Measurements from ENCODE around the gene TMED6. TPM values are rescaled to one million over a fixed set of nuclear protein-coding genes. Genes with fewer than 3 reads are reported as not detected.
A peak's percentile ranks its signal among the peaks of the same experiment; 100 is the strongest.

The TMED6 gene
- total RNA-seq, 2 experiments from 2014 or later: 1.4 to 1.8 TPM

DNA sequence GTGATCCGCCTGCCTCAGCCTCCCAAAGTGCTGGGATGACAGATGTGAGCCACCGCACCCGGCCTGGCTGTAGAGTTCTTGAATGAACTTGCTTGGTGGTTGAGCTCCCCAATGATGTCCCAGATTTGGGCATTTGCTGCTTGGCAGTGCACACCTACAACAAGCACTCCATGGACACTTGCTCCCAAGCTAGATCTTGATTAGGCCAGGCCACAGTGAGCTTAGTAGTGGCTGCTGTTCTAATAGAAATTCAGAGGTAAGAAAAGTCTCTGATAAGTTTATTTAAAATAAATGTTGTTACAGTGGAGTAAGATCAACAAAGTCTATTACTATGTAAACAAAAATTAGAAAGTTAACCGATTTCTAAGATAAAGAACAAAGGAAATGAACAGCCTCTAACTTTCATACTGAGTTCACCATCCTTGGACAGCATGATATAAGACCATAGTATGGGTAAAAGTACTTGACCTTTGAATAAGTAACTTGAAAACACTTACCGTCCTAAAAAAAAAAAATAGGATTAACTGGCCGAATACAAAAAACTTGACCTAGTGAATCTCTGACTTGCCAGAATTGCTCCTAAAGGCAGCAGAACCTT lies 951 bp downstream of the TMED6 start:
- CTCF ChIA-PET: interaction anchor here (1.4 kb wide), 1 partner anchor 10 kb away, joined by 3 read pairs; no protein-coding TSS in a partner anchor
- H3K9me3 Mint-ChIP-seq (ENCODE audit: insufficient read depth): no peaks in the 10 kb centered on the region
- POLR2A ChIA-PET: no interaction called here
- no peaks in the 10 kb centered on the region for H3K4me1 Mint-ChIP-seq (ENCODE audit: low read depth)
- H3K4me3 Mint-ChIP-seq: no peak overlapping the region
- no peak for ATAC-seq
- DNase-seq: no peak
- H3K27me3 Mint-ChIP-seq (ENCODE audit: low read depth): no peaks in the 10 kb centered on the region
- H3K27ac Mint-ChIP-seq: no peak overlapping the region
- H3K36me3 Mint-ChIP-seq (ENCODE audit: low read depth): peaks cover 27% of the 10 kb centered on the region

DNA sequence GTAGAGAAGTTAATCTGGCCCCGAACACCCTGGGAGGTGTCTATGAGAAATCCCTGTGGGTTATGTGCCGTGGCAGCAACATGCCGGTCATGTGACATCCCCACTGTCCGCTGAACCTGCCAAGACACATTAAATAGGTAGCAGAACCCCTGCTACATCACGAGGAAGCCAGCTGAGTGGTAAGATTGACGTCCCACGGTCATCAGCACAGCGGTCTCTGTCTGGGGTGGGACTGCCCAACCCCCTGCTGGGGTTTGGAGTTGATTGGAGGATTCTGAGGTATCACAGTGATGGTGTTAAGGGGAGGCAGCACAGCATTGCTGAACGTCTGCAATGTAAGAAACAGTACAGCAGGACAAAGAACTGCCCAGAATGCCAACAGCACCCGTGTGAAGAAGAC lies 2.0 kb downstream of the TMED6 start:
- Mint-ChIP-seq H3K27me3 (ENCODE audit: low read depth) (no peaks in the 10 kb centered on the region), H3K9me3 (ENCODE audit: insufficient read depth) (no peaks in the 10 kb centered on the region), H3K4me1 (ENCODE audit: low read depth) (no peaks in the 10 kb centered on the region), H3K27ac (no peak overlapping the region), H3K4me3 (no peak overlapping the region), H3K36me3 (ENCODE audit: low read depth) (peaks cover 21% of the 10 kb centered on the region)
- ATAC-seq: no peak
- POLR2A ChIA-PET: no interaction called here
- CTCF ChIA-PET: interaction anchor here (1.4 kb wide), 1 partner anchor 9 kb away, joined by 3 read pairs; no protein-coding TSS in a partner anchor
- DNase-seq: no peak

DNA sequence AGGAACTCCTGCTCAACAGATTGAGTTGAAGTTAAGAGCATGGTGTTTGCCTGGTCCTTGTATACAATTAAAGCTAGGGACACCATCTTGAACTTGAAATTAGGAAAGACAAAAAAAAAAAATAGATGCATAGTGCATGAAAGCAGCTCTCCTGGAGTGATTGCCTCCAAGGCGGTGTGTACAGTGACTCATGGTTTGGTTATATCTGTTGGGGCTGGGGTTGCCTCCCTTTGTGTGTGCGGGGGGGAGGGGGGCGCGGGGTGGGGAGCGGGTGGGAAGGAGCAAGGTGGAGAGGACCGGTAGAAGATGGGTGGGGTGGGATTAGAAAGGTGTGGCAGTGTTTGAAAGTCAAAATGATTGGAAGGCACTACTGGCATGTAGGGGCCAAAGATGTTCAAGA lies 3.4 kb downstream of the TMED6 start:
- Mint-ChIP-seq H3K27me3 (ENCODE audit: low read depth) (no peaks in the 10 kb centered on the region), H3K4me1 (ENCODE audit: low read depth) (no peaks in the 10 kb centered on the region), H3K4me3 (no peak overlapping the region), H3K36me3 (ENCODE audit: low read depth) (peaks cover 27% of the 10 kb centered on the region), H3K27ac (no peak overlapping the region), H3K9me3 (ENCODE audit: insufficient read depth) (no peaks in the 10 kb centered on the region)
- POLR2A ChIA-PET: no interaction called here
- ATAC-seq (no peak), DNase-seq (no peak)
- CTCF ChIA-PET: no interaction called here

DNA sequence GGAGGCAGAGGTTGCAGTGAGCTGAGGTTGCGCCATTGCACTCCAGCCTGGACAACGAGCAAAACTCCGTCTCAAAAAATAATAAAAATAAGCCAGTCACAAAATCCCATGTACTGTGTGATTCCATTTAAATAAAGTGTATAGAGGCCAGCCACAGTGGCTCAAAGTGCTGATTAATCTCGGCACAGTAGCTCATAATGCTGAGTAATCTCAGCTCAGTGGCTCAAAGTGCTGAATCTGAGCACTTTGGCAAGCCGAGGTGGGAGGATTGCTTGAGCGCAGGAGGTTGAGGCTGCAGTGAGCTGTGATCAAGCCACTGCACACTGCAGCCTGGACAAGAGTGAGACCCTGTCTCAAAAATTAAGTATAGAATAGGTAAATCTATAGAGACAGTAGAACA lies 4.9 kb downstream of the TMED6 start:
- Mint-ChIP-seq H3K4me1 (ENCODE audit: low read depth) (peaks cover 4% of the 10 kb centered on the region), H3K27ac (no peak overlapping the region), H3K9me3 (ENCODE audit: insufficient read depth) (no peaks in the 10 kb centered on the region), H3K4me3 (no peak overlapping the region), H3K36me3 (ENCODE audit: low read depth) (peaks cover 28% of the 10 kb centered on the region), H3K27me3 (ENCODE audit: low read depth) (no peaks in the 10 kb centered on the region)
- no peak for DNase-seq
- ChIA-PET CTCF (interaction anchor here (0.6 kb wide), 1 partner anchor 8 kb away, joined by 3 read pairs; no protein-coding TSS in a partner anchor), POLR2A (no interaction called here)
- no peak for ATAC-seq

DNA sequence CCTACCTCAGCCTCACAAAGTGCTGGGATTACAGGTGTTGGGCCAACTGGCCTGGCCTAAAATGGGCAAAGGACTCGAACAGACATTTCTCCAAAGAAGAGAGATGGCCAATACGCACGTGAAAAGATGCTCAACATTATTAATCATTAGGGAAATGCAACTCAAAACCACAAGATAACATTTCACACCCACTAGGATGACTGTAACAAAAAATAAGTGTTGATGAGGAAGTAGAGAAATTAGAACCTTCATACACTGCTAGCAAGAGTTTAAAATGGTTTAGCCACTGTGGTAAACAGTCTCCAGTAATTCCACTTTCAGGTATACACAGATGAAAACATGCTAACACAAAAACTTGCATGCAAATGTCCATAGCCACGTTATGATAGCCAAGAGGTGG lies 5.7 kb downstream of the TMED6 start:
- peak overlapping the region; percentile 57 for H3K27ac Mint-ChIP-seq
- no peak for DNase-seq
- CTCF ChIA-PET: no interaction called here
- POLR2A ChIA-PET: no interaction called here
- H3K36me3 Mint-ChIP-seq (ENCODE audit: low read depth): peaks cover 36% of the 10 kb centered on the region
- H3K9me3 Mint-ChIP-seq (ENCODE audit: insufficient read depth): no peaks in the 10 kb centered on the region
- ATAC-seq: no peak
- peaks cover 12% of the 10 kb centered on the region for H3K4me1 Mint-ChIP-seq (ENCODE audit: low read depth)
- H3K27me3 Mint-ChIP-seq (ENCODE audit: low read depth): no peaks in the 10 kb centered on the region
- H3K4me3 Mint-ChIP-seq: no peak overlapping the region

DNA sequence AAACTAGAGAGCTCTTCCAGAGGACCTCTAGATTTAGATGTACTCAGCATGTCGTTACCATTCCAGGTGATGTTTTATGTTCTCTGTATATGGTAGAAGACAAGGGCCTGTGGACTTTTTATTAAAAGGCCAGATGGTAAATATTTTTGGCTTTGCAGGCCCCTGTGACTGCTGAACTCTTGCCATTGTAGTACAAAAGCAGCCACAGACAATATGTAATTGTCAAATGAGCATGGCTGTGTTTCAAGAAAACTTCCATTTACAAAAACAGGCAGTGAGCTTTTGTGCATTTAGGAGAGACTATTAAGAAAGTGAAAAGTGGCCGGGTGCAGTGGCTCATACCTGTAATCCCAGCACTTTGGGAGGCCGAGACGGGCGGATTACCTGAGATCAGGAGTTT lies 7.4 kb downstream of the TMED6 start:
- DNase-seq: no peak
- H3K4me1 Mint-ChIP-seq (ENCODE audit: low read depth): peaks cover 20% of the 10 kb centered on the region
- peaks cover 45% of the 10 kb centered on the region for H3K36me3 Mint-ChIP-seq (ENCODE audit: low read depth)
- no peak overlapping the region for H3K27ac Mint-ChIP-seq
- POLR2A ChIA-PET: no interaction called here
- no peaks in the 10 kb centered on the region for H3K27me3 Mint-ChIP-seq (ENCODE audit: low read depth)
- ATAC-seq: no peak
- CTCF ChIA-PET: interaction anchor here (0.7 kb wide), 1 partner anchor 36 kb away, joined by 3 read pairs; no protein-coding TSS in a partner anchor
- H3K9me3 Mint-ChIP-seq (ENCODE audit: insufficient read depth): no peaks in the 10 kb centered on the region
- H3K4me3 Mint-ChIP-seq: no peak overlapping the region

DNA sequence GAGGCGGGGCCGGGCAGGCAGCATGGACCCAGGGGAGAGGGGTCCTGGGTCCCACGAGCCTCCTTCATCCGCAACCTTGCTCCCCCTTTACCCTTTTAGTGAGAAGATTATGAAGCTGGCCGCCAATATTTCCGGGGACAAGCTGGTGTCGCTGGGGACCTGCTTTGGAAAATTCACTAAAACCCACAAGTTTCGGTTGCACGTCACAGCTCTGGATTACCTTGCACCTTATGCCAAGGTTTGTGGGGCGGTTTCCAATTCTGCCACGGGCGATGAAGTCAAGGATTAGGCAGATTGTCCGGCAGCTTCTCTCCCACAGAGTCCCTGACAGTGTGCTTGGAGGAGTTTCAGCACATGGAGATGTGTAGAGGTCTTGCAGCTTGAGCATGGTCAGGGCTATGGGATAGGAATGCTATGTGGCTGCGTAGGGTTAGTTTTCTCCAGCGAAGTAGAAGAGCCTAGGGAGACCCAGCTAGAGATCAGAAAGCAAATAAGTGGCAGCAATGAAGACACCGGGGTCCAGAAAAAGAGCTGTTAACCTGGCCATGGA lies 11.4 kb downstream of the TMED6 start:
- H3K9me3 Mint-ChIP-seq (ENCODE audit: insufficient read depth): no peaks in the 10 kb centered on the region
- ATAC-seq (peak; percentile 2), DNase-seq (no peak)
- H3K27ac Mint-ChIP-seq: peak overlapping the region; percentile 98
- H3K4me3 Mint-ChIP-seq: peak overlapping the region; percentile 98
- ChIA-PET CTCF (interaction anchor here (0.7 to 1.7 kb wide), 9 partner anchors 10 to 201 kb away, joined by 3 to 5 read pairs (median 3); partner anchors contain the start of gene PDF), POLR2A (interaction anchor here (0.6 to 1.3 kb wide), 8 partner anchors 10 to 1745 kb away, joined by 3 to 7 read pairs (median 4); partner anchors contain the start of genes PDF, TMED6 and WWP2)
- H3K27me3 Mint-ChIP-seq (ENCODE audit: low read depth): no peaks in the 10 kb centered on the region
- peaks cover 62% of the 10 kb centered on the region for H3K36me3 Mint-ChIP-seq (ENCODE audit: low read depth)
- peaks cover 41% of the 10 kb centered on the region for H3K4me1 Mint-ChIP-seq (ENCODE audit: low read depth)

DNA sequence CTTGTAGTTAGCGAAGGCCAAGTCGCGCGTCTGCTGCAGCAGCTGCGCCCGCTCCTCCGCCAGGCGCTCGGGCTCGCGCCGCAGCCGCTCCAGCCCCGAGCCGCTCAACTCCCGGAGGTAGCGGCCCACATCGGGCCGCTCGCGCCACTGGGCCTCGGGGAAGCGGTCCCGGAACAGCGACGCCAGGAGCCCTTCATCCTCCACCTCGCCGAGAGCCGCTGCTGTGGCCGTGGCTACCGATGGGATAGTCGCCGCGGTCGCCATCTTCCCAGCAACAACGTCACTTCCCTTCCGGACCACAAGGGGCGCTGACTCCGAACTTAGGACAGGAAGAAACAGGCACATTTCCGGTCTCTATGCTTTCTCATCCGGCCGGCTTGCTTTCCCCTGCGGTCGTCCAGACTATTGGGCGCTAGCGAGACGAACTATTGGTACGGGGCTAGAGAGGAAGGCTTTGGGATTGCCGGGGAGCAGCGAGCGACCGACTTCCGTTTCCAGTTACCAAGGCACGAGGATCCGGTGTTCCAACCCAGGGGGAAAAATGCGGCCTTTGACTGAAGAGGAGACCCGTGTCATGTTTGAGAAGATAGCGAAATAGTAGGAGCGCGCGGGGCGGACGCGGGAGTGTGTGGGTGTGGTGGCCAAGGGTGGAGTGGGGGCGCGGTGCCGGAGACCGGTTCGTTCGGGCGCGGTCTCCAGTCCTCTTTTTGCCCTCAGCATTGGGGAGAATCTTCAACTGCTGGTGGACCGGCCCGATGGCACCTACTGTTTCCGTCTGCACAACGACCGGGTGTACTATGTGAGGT lies 12.1 kb downstream of the TMED6 start, which contains the start of the genes COG8 and NIP7:
Gene COG8, minus strand, starts transcription at position 276 of the 806 bp plus-strand sequence. Its CDS starts 12 bp downstream, at position 264.
Gene NIP7, plus strand, starts transcription at position 484 of the 806 bp plus-strand sequence. Its CDS starts 58 bp downstream, at position 542.
- Mint-ChIP-seq H3K27me3 (ENCODE audit: low read depth) (no peaks in the 10 kb centered on the region), H3K9me3 (ENCODE audit: insufficient read depth) (no peaks in the 10 kb centered on the region), H3K4me3 (peak within 1 kb of the TSS; percentile 98), H3K4me1 (ENCODE audit: low read depth) (peaks cover 41% of the 10 kb centered on the region), H3K36me3 (ENCODE audit: low read depth) (peaks cover 68% of the 10 kb centered on the region), H3K27ac (peak within 1 kb of the TSS; percentile 98)
- ATAC-seq: peak; percentile 88
- DNase-seq: peak; percentile 95
- CTCF ChIA-PET: interaction anchor here (0.7 to 1.6 kb wide), 10 partner anchors 7 to 415 kb away, joined by 3 to 5 read pairs (median 3); partner anchors contain the start of genes NOB1 and PDF
- POLR2A ChIA-PET: interaction anchor here (0.6 to 1.4 kb wide), 10 partner anchors 9 to 1744 kb away, joined by 3 to 8 read pairs (median 4); partner anchors contain the start of genes PDF, TMED6 and WWP2

DNA sequence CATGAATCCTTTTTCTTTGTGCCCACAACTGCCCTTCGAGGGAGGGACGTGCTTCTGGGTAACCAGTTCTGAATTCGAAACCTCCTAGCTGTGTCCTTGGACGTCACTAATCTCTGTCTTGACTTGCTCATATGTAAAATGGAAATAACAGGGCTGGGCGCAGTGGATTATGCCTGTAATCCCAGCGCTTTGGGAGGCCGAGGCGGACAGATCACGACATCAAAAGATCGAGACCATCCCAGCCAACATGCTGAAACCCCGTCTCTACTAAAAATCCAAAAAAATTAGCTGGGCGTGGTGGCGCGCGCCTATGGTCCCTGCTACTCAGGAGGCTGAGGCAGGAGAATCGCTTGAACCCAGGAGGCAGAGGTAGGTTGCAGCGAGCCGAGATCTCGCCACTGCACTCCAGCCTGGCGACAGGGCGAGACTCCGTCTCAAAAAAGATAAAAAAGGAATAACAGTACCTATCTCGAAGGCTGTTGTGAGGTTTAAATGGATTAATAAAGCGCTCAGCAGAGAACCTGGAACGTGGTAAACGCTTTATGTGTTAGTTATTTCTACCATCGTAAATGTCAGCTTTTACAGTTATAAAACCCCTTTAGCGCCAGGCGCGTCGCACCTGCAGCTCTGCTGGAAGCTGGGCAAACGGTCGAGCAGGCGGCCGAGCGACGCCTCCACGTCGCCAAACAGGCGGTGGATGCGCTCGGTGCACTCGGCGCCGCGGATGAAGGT lies 12.9 kb downstream of the TMED6 start:
- POLR2A ChIA-PET: interaction anchor here (1.3 to 1.4 kb wide), 4 partner anchors 9 to 226 kb away, joined by 3 to 8 read pairs (median 6); partner anchors contain the start of gene PDF
- ATAC-seq: peak; percentile 1
- peak overlapping the region; percentile 98 for H3K4me3 Mint-ChIP-seq
- no peak for DNase-seq
- H3K4me1 Mint-ChIP-seq (ENCODE audit: low read depth): peaks cover 41% of the 10 kb centered on the region
- no peaks in the 10 kb centered on the region for H3K27me3 Mint-ChIP-seq (ENCODE audit: low read depth)
- peaks cover 71% of the 10 kb centered on the region for H3K36me3 Mint-ChIP-seq (ENCODE audit: low read depth)
- H3K27ac Mint-ChIP-seq: peak overlapping the region; percentile 98
- CTCF ChIA-PET: interaction anchor here (1.0 to 1.6 kb wide), 4 partner anchors 8 to 416 kb away, joined by 3 to 4 read pairs (median 3); partner anchors contain the start of gene NOB1
- no peaks in the 10 kb centered on the region for H3K9me3 Mint-ChIP-seq (ENCODE audit: insufficient read depth)

DNA sequence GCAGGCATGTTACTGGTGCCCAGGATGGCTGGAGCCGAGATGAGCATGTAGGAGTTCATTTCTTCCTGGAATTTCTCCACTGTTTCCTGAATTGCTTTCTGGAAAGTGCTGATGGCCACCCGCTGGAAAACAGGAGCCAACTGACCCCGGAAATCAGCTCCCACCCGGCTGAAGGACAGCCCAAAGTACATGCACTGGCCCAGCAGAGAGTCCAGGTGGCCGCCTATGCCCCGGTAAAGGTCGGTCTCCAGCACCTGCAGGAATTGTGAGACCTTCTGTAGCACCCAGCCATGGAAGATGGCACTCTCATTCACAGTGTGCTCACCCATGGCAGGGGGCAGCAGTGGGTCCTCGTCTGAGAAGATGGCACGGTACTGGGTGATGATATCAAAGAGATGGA lies 16.9 kb downstream of the TMED6 start:
- Mint-ChIP-seq H3K9me3 (ENCODE audit: insufficient read depth) (no peaks in the 10 kb centered on the region), H3K27ac (no peak overlapping the region), H3K27me3 (ENCODE audit: low read depth) (no peaks in the 10 kb centered on the region), H3K4me3 (no peak overlapping the region), H3K4me1 (ENCODE audit: low read depth) (peaks cover 27% of the 10 kb centered on the region), H3K36me3 (ENCODE audit: low read depth) (peaks cover 61% of the 10 kb centered on the region)
- ChIA-PET POLR2A (no interaction called here), CTCF (no interaction called here)
- ATAC-seq (no peak), DNase-seq (no peak)

All from activated CD8-positive, alpha-beta T cell treated with anti-CD3 and anti-CD28 coated beads, Interleukin-2, amount 10 ng/mL, durations not matched to agents 7 days and 5 days (primary cell).